H1 (cell line): Measurements from ENCODE around the gene EXOC6. TPM values are rescaled to one million over a fixed set of nuclear protein-coding genes. Genes with fewer than 3 reads are reported as not detected.

Source experiments
- BACH1 ChIP-seq: IDR thresholded peaks from 2 replicates; pipeline ENCODE4 v1.6.1; 2012; ENCODE audit warnings: low read length, improper control_type of control experiment
- BRCA1 ChIP-seq: IDR thresholded peaks from 2 replicates; pipeline ENCODE4 v1.6.1; 2012; ENCODE audit warnings: low read depth, low read length, improper control_type of control experiment
- CEBPB ChIP-seq: IDR thresholded peaks from 2 replicates; pipeline ENCODE4 v1.6.1; 2012; ENCODE audit warnings: low read depth, low read length
- KDM4A ChIP-seq: IDR thresholded peaks from one replicate; pipeline ENCODE4 v1.7.1; 2012; ENCODE audit warnings: low read depth, mild to moderate bottlenecking, moderate library complexity, low read length, inconsistent platforms; ENCODE audit not compliant: severe bottlenecking
- PHF8 ChIP-seq: fragments of 200-600 bp; sonication (generic); conservative IDR thresholded peaks from 2 replicates; pipeline ENCODE4 v1.7.1; 2012; ENCODE audit warnings: low read depth, mild to moderate bottlenecking, inconsistent platforms, low read length, moderate library complexity
- RBBP5 ChIP-seq: IDR thresholded peaks from 2 replicates; pipeline ENCODE4 v1.7.1; 2012; ENCODE audit warnings: low read depth, mild to moderate bottlenecking, inconsistent platforms, low read length, moderate library complexity, borderline replicate concordance
- SRF ChIP-seq: IDR thresholded peaks from 2 replicates; pipeline ENCODE4 v1.6.1; 2011; ENCODE audit warnings: mild to moderate bottlenecking, low read depth, low read length, moderate library complexity
- polyA plus RNA-seq, 7 experiments: library from polyadenylated mRNA; depleted of rRNA in 3 of 7; stranded (reverse) in 5 of 7; unstranded in 2 of 7; fragments of >200 nt in 5 of 7; fragments of 200-250 nt in 2 of 7; gene quantifications; 1 replicate in 5 of 7; 2 replicates in 1 of 7; 4 replicates in 1 of 7; pipeline versions ENCODE4 v1.2.1 to v1.2.3, GENCODE V29; 2011 to 2013; ENCODE audit warnings: missing spikeins in 2 of 7, mixed read lengths in 2 of 7
- total RNA-seq: library from RNA; stranded (reverse); fragmentation: NEBNext Ultra II Directional; extraction: Animal tissue kit (Norgen Biotek cat#: 25700); gene quantifications from 2 replicates; pipeline ENCODE4 v1.2.1, GENCODE V29; 2021
- TF ChIP-seq, protein P1 (sequence below): IDR thresholded peaks from 2 replicates; pipeline ENCODE4 v1.6.1; 2011; ENCODE audit warnings: low read length, improper control_type of control experiment

The EXOC6 gene
- total and polyA plus RNA-seq, 2 of the 8 experiments (the other 6 are each of a cell fraction or from before 2014, with no cell fraction given): 1.7 to 4.5 TPM

- TF ChIP-seq, protein P1, sequence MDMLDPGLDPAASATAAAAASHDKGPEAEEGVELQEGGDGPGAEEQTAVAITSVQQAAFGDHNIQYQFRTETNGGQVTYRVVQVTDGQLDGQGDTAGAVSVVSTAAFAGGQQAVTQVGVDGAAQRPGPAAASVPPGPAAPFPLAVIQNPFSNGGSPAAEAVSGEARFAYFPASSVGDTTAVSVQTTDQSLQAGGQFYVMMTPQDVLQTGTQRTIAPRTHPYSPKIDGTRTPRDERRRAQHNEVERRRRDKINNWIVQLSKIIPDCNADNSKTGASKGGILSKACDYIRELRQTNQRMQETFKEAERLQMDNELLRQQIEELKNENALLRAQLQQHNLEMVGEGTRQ: no peak
- TF ChIP-seq PHF8 (no peak), RBBP5 (no peak; the same call in 1 of the 2 replicates), CEBPB (no peak), SRF (no peak), KDM4A (peak; percentile 90), BRCA1 (no peak), BACH1 (no peak)
These were observed 220.3 kb downstream of the EXOC6 start (continued) for GRCh38 chr10:93068411-93069244.
